Panc1 (cell line): ENCODE results near the gene DNASE2B.

Experiments used
- CTCF ChIP-seq: fragments of 450-650 bp; IDR thresholded peaks from 2 replicates; pipeline ENCODE4 v1.5.1; 2017; ENCODE audit warnings: mild to moderate bottlenecking
- POLR2AphosphoS5 ChIP-seq: IDR thresholded peaks from 2 replicates; pipeline ENCODE4 v1.6.1; 2012; ENCODE audit warnings: mild to moderate bottlenecking, low read depth, low read length, moderate library complexity
- TCF7L2 ChIP-seq: IDR thresholded peaks from 2 replicates; pipeline ENCODE4 v1.6.1; 2011; ENCODE audit warnings: mild to moderate bottlenecking, low read depth, low read length, inconsistent platforms

GRCh38 chr1:84387480-84388163 is 10.7 kb upstream of the DNASE2B start:
- TF ChIP-seq CTCF: peak; percentile 62
- TF ChIP-seq TCF7L2: no peak
- TF ChIP-seq POLR2AphosphoS5: no peak
